Tibial nerve (tissue), 4 donors: ENCODE results near the gene HSPA9. TPM values are rescaled to one million over a fixed set of nuclear protein-coding genes. Genes with fewer than 3 reads are reported as not detected.

ENCODE experiments used
- DNase-seq, 2 donors: peaks; one replicate each; pipeline ENCODE4 v3.0.0-alpha.2; 2019; ENCODE audit warnings: low spot score in 2 of 2
- H3K27ac ChIP-seq, 4 donors: fragments of 200-600 bp; sonication (generic) in 3 of 4; one replicate each; pipeline ENCODE4 v1.5.1; 2017 to 2019; ENCODE audit warnings: mild to moderate bottlenecking in 1 of 4
- H3K27me3 ChIP-seq, 2 donors: fragments of 200-600 bp; sonication (generic) in 1 of 2; one replicate each; pipeline versions ENCODE4 v1.5.1 to v1.6.0; 2017 to 2019
- H3K36me3 ChIP-seq, 3 donors: fragments of 200-600 bp; sonication (generic); one replicate each; pipeline ENCODE4 v1.5.1; 2018 to 2019
- H3K4me1 ChIP-seq, 4 donors: fragments of 200-600 bp; sonication (generic) in 3 of 4; one replicate each; pipeline ENCODE4 v1.5.1; 2017 to 2019
- H3K4me3 ChIP-seq, 4 donors: fragments of 200-600 bp; sonication (generic) in 3 of 4; one replicate each; pipeline ENCODE4 v1.5.1; 2017 to 2019; ENCODE audit warnings: mild to moderate bottlenecking in 1 of 4, moderate library complexity in 1 of 4
- H3K9me3 ChIP-seq, 4 donors: fragments of 200-600 bp; sonication (generic) in 3 of 4; one replicate each; pipeline ENCODE4 v1.5.1; 2017 to 2019
- CTCF ChIP-seq, 5 experiments: fragments of 200-600 bp in 3 of 5; fragments of 450-650 bp in 2 of 5; sonication (generic) in 3 of 5; IDR thresholded peaks; one replicate each; pipeline ENCODE4 v1.5.1; 2016 to 2019; ENCODE audit warnings: antibody characterized with exemption in 5 of 5, mild to moderate bottlenecking in 3 of 5, moderate library complexity in 2 of 5
- EP300 ChIP-seq, 2 donors: sonication (generic); formaldehyde crosslinking; IDR thresholded peaks; one replicate each; pipeline ENCODE4 v1.6.1; 2017; ENCODE audit warnings: antibody characterized with exemption in 2 of 2, mild to moderate bottlenecking in 1 of 2
- POLR2A ChIP-seq, 2 donors: fragments of 450-650 bp; IDR thresholded peaks; one replicate each; pipeline ENCODE4 v1.6.1; 2017; ENCODE audit warnings: antibody characterized with exemption in 2 of 2, mild to moderate bottlenecking in 2 of 2, moderate library complexity in 2 of 2
- WGBS, 2 donors: methylation state at CpG; one replicate each; pipeline ENCODE4 v1.1.5; 2018; 5-methylcytosine and 5-hydroxymethylcytosine counted together
- total RNA-seq, 4 donors: library from RNA; depleted of rRNA; stranded (reverse); fragments of >200 nt; gene quantifications; one replicate each; pipeline ENCODE4 v1.1.0, GENCODE V29; 2016

Gene HSPA9
- total RNA-seq, 4 donors from 2014 or later, result 154 to 230 (median 201) TPM

- WGBS, 2 donors, result 93 to 94% methylated on average over 7 of the region's 7 CpGs
- Histone ChIP-seq H3K4me3 (no peak overlapping the region), H3K27me3 (no peaks in the 10 kb centered on the region), H3K27ac (no peak overlapping the region), H3K36me3 (peaks cover 0 to 95% (median 57%) of the 10 kb centered on the region in 3 donors), H3K4me1 (peaks cover 0 to 11% (median 0%) of the 10 kb centered on the region in 4 donors), H3K9me3 (no peaks in the 10 kb centered on the region)
- DNase-seq, result no peak
- TF ChIP-seq EP300 (IDR thresholded peaks at IDR 0.05), result no peak
- no peak for TF ChIP-seq CTCF (IDR thresholded peaks at IDR 0.05)
- TF ChIP-seq POLR2A (IDR thresholded peaks at IDR 0.05), result no peak
Measured at GRCh38 chr5:138559937-138560336, 15.3 kb downstream of the HSPA9 start.

- TF ChIP-seq POLR2A (IDR thresholded peaks at IDR 0.05), result no peak
- no peak for TF ChIP-seq EP300 (IDR thresholded peaks at IDR 0.05)
- no peak for TF ChIP-seq CTCF (IDR thresholded peaks at IDR 0.05)
- no peaks in the 10 kb centered on the region for H3K27me3 ChIP-seq
- no peak overlapping the region for H3K27ac ChIP-seq
- no peak overlapping the region for H3K4me3 ChIP-seq
- H3K36me3 ChIP-seq, result peaks cover 0 to 98% (median 54%) of the 10 kb centered on the region in 3 donors
- WGBS, 2 donors, result 92 to 95% methylated on average over 2 of the region's 2 CpGs
- H3K9me3 ChIP-seq, result no peaks in the 10 kb centered on the region
- peaks cover 0 to 7% (median 0%) of the 10 kb centered on the region in 4 donors for H3K4me1 ChIP-seq
- no peak for DNase-seq
Measured at GRCh38 chr5:138557677-138558076, 17.5 kb downstream of the HSPA9 start.

- H3K9me3 ChIP-seq, result no peaks in the 10 kb centered on the region
- DNase-seq, result no peak
- WGBS, 2 donors, result 35 to 38% methylated on average over 1 of the region's 1 CpG
- no peaks in the 10 kb centered on the region for H3K27me3 ChIP-seq
- peaks cover 0 to 68% (median 28%) of the 10 kb centered on the region in 3 donors for H3K36me3 ChIP-seq
- no peak overlapping the region for H3K4me3 ChIP-seq
- H3K4me1 ChIP-seq, result peaks cover 0 to 14% (median 0%) of the 10 kb centered on the region in 4 donors
- TF ChIP-seq CTCF (IDR thresholded peaks at IDR 0.05) (no peak), POLR2A (IDR thresholded peaks at IDR 0.05) (no peak), EP300 (IDR thresholded peaks at IDR 0.05) (no peak)
- H3K27ac ChIP-seq, result peak overlapping the region in 1 of 4 donors; percentile 46
Measured at GRCh38 chr5:138554143-138554542, 21.1 kb downstream of the HSPA9 start.

GRCh38 chr5:138553437-138554095, 21.6 kb downstream of the HSPA9 start:
- Histone ChIP-seq H3K4me1 (peaks cover 0 to 15% (median 0%) of the 10 kb centered on the region in 4 donors), H3K27me3 (no peaks in the 10 kb centered on the region), H3K27ac (peak overlapping the region in 1 of 4 donors; percentile 46), H3K36me3 (peaks cover 0 to 62% (median 28%) of the 10 kb centered on the region in 3 donors), H3K4me3 (no peak overlapping the region), H3K9me3 (no peaks in the 10 kb centered on the region)
- no peak for DNase-seq
- no peak for TF ChIP-seq CTCF (IDR thresholded peaks at IDR 0.05)
- 87 to 89% methylated on average over 5 of the region's 5 CpGs for WGBS, 2 donors

GRCh38 chr5:138552657-138553056, 22.5 kb downstream of the HSPA9 start:
- H3K27ac ChIP-seq, result no peak overlapping the region
- H3K4me3 ChIP-seq, result no peak overlapping the region
- DNase-seq, result no peak
- TF ChIP-seq EP300 (IDR thresholded peaks at IDR 0.05) (no peak), CTCF (IDR thresholded peaks at IDR 0.05) (no peak), POLR2A (IDR thresholded peaks at IDR 0.05) (no peak)
- peaks cover 0 to 53% (median 19%) of the 10 kb centered on the region in 3 donors for H3K36me3 ChIP-seq
- no peaks in the 10 kb centered on the region for H3K27me3 ChIP-seq
- no peaks in the 10 kb centered on the region for H3K9me3 ChIP-seq
- H3K4me1 ChIP-seq, result peaks cover 0 to 24% (median 0%) of the 10 kb centered on the region in 4 donors
- 92 to 94% methylated on average over 4 of the region's 4 CpGs for WGBS, 2 donors
